Stimulated activated CD4-positive, alpha-beta T cell treated with anti-CD3 and anti-CD28 coated beads, Interleukin-12 subunit alpha, Interleukin-12 subunit beta, amount 100 ng/mL, for 4 hours (primary cell): ENCODE results near the gene CCDC154.

Experiments used
- DNase-seq: peaks from one replicate; pipeline ENCODE4 v3.0.0-alpha.2; 2020

The CCDC154 gene

DNA sequence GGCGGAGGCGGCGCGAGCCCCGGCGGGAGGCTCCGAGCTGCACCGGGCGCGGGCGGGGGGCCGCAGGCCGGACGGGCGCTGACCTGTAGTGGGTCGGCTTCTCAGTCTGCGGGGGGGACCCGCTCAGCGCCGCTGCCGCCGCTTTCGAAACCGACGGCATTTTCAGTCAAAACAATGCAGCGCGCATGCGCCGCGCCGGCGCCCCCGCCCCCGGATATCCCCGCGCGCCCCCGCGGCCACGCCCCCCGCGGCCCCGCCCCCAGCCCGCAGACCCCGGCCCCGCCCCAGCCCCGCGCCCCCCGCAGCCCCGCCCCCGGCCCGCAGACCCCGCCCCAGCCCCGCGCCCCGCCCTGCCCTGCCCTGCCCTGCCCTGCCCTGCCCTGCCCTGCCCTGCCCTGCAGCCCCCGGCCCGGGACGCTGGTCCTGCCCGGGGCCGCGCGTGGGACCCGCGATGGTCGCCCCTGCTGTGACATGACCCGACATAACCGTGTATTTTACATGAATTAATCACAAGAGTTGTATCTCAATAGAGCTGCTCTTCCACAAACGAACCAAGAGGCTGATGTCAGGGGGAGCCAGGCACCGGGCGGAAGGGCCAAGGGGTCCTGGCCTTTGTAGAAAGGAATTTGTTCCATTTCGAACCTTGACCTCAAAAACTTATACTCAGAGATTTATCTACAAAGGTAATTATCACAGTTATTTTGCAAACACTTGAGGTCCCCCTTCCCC, 29.7 kb downstream of the CCDC154 start, which contains the start of gene UNKL:
Gene UNKL (minus strand): TSS at position 173 of the 729 bp plus-strand sequence. CDS start 13 bp downstream, at position 160.
- DNase-seq: peak; percentile 81

DNA sequence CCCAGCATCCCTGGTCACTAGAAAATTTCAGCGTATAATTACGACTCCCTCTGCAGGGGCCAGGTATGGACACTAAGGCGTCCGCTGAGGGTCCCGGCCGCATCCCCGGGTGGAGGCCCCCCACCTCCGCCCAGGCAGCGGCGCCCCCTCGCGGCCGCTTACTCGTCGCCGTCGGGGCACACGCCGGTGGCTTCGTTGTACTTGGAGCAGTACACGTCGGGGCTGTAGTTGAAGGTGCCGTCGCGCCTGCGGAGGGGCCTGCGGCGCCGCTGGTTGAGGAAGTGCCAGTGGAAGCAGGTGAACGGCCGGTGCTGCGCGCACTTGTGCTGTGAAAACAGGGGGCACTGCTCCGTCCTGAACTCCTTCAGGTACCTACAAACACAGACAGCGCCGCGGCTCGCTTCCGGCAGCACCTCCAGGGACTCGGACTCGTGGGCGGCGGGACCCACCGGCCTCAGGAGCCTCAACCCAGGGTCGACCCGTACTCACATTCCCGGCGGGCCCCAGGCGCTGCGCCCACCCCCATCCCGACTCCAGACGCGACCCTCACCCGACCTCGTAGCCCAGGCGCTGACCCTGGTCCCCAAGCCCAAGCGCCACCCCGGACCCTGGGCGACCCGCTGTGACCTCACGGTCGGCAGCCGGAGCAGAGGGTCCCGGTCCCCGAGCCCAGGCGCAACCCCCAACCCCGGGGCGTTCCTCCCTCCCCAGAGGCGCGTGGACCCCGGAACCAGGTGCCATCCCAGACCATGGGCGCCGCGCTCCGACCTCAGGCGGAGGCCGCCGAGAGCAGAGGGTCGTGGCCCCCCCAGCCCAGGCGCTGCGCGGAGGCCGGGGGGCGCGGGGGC, 30.4 kb downstream of the CCDC154 start:
- peak; percentile 62 for DNase-seq

- DNase-seq: no peak
Measured at GRCh38 chr16:1412847-1413246, 31.5 kb downstream of the CCDC154 start.

GRCh38 chr16:1408171-1408837, 36.1 kb downstream of the CCDC154 start:
- DNase-seq: peak; percentile 97

- no peak for DNase-seq
Measured at GRCh38 chr16:1407753-1408152, 36.6 kb downstream of the CCDC154 start.

DNA sequence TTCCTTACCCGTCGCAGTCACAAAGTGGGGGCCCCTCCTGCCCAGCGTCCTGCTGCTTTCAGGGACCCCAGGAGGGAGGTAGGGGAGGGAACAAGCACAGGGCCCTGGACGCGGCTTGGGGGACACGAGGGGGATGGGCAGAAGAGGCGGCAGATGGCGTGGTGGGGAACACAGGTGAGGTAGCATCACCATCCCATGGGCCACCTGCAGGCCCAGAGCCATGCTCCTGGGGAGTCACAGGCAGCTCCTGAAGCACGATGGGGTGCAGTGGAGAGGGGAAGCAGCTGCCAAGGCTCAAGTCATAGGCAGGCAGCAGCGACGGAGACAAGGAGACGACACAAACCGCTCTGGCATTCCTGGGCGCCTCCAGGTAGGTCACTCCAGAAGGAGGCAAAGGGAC, 40.6 kb downstream of the CCDC154 start:
- no peak for DNase-seq

- DNase-seq: no peak
Measured at GRCh38 chr16:1403036-1403435, 41.3 kb downstream of the CCDC154 start.

DNA sequence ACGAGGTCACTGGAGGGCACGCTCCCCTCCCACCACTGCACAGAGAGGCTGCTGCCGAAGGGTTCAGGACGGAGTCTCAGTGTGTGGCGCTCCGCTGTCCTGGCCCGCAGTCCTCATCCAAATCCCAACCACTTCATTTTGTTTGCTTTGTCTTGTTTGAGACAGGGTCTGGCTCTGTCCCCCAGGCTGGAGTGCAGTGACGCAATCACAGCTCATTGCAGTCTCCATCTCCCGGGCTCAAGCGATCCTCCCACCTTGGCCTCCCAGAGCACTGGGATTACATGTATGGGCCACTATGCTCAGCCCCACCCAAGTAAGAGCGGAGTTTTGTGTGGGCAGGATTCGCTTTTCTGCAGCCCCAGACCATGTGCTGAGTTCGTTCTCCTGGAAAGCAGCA, 42.6 kb downstream of the CCDC154 start:
- no peak for DNase-seq

- no peak for DNase-seq
Measured at GRCh38 chr16:1401061-1401757, 43.1 kb downstream of the CCDC154 start.

- DNase-seq: no peak
Measured at GRCh38 chr16:1398826-1399581, 45.4 kb downstream of the CCDC154 start.

- DNase-seq: no peak
Measured at GRCh38 chr16:1398351-1398750, 46.0 kb downstream of the CCDC154 start.

DNA sequence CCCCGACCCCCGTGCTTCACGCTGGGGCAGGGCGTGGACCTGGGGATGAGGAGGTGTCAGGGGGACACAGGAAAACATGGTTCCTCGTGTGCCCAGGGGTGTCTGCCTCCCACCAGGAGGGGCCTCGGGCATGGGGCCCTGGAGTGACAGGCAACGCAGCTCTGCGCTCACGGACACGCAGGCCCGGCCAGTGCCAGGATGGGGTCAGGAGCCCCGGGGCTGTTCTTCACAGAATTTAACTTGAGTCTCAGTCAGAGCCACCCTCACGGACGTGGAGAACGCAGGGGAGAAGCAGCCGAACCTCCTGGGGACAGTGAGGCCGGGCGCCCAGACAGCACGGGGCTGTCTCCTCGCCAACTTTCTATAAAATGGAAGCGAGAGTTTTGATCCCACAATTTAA, 46.6 kb downstream of the CCDC154 start:
- no peak for DNase-seq

- DNase-seq: no peak
Measured at GRCh38 chr16:1395444-1396031, 48.8 kb downstream of the CCDC154 start.

- no peak for DNase-seq
Measured at GRCh38 chr16:1394367-1394951, 49.9 kb downstream of the CCDC154 start.

DNA sequence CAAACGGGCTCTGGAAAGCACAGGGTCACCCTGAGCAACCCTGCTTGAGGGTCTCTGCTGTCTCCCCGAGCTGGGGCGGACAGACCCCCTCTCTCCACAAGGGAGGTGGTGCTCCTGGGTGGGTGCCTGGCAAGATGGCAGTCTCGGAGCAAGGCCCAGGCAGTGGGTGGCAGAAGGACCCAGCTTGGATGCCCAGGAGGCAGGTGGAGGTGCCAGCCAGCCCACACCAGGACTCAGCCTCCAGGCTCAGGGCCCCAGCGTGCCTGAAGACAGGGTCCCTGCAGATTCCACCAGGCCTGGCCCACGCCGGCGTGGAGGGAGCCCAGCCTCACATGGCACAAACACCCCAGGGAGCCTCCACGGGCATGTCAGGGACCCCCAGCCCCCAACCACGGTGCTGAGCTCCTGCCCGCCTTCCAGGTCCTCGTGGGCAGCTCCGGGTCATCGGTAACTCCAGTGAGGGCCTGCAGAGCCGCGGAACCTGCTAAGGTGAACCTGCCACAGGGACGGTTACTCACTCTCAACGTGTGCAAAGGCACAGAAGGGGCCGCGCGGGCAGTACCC, 50.7 kb downstream of the CCDC154 start:
- no peak for DNase-seq

DNA sequence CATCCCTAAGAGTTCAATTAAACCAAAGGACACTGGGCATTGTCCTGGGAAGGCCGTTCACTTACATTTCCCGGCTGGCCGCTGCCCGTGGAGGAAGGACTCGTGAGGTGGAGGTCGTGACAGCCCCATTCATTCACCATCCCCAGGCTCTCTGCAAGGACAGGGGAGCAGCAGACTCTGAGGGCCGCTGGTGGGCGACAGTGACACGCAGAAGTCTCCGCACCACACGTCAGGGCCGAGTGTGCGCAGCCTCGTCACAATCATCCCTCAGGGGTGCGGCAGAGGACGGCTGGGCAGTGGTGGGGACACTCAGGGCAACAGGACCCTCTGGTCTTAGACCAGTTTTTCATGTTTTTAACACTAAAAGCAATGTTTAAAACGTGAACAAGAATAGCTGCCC, 51.5 kb downstream of the CCDC154 start:
- DNase-seq: no peak

- DNase-seq: no peak
Measured at GRCh38 chr16:1390239-1390779, 54.0 kb downstream of the CCDC154 start.

DNA sequence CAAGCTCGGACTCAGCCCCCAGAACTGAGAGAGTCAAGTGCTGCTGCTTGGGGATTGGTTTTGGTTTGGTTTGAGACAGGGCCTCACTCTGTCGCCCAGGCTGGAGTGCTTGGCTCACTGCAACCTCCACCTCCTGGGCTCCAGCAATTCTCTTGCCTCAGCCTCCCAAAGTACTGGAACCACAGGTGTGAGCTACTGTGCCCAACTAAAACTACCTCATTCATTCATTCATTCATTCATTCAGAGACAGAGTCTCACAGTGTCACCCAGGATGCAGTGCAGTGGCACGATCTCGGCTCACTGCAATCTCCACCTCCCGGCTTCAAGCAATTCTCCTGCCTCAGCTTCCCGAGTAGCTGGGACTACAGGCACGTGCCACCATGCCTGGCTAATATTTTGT, 54.6 kb downstream of the CCDC154 start:
- DNase-seq: no peak

GRCh38 chr16:1387331-1387730, 57.0 kb downstream of the CCDC154 start:
- no peak for DNase-seq

DNA sequence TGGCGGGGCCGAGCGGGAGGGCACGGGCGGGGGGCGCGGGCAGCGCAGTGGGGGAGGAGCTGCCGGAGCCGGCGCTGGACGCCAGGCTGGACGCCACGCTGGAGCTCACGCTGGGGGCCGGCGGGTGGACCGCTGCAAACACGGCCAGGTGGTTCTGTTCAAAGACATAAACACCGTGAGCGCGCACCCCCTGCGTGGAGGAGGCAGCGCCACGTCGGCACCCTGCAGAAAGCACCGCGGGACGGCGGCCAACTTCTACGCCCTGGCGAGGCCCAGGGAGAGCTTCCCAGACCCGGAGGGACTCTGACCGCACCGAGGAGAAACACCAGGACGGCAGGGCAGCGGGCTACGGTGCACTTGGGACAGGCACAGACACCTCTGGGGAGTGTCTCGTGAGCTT, 59.1 kb downstream of the CCDC154 start:
- DNase-seq: no peak
